HepG2 (cell line): ENCODE measurements around the gene DPM2. TPM values are rescaled to one million over a fixed set of nuclear protein-coding genes. Genes with fewer than 3 reads are reported as not detected.

Source experiments
- ATF7 ChIP-seq, 2 experiments: fragments of 450-650 bp in 1 of 2; sonication (generic) in 1 of 2; formaldehyde crosslinking in 1 of 2; IDR thresholded peaks; 2 replicates each; pipeline versions ENCODE4 v1.4.0 to v1.6.1; 2016 to 2020; ENCODE audit warnings: antibody characterized with exemption in 1 of 2, mild to moderate bottlenecking in 1 of 2, missing genetic modification reagents in 1 of 2
- KAT2B ChIP-seq: fragments of 150-350 bp; IDR thresholded peaks from 2 replicates; pipeline ENCODE4 v1.6.1; 2014; ENCODE audit warnings: low read depth, low read length, borderline replicate concordance
- KDM5B ChIP-seq: sonication (generic); formaldehyde crosslinking; IDR thresholded peaks from 2 replicates; pipeline ENCODE4 v1.4.0; 2020; ENCODE audit warnings: missing genetic modification reagents, mild to moderate bottlenecking, borderline replicate concordance
- KDM6A ChIP-seq: IDR thresholded peaks from 2 replicates; pipeline ENCODE4 v1.6.1; 2016; ENCODE audit warnings: low read depth
- MED8 ChIP-seq: sonication (generic); formaldehyde crosslinking; IDR thresholded peaks from 2 replicates; pipeline ENCODE4 v1.8.1; 2023; ENCODE audit warnings: mild to moderate bottlenecking, missing genetic modification reagents; ENCODE audit not compliant: insufficient replicate concordance
- NFKB2 ChIP-seq: sonication (generic); formaldehyde crosslinking; IDR thresholded peaks from 2 replicates; pipeline ENCODE4 v1.4.0; 2020; ENCODE audit warnings: missing genetic modification reagents, borderline replicate concordance
- PCBP1 ChIP-seq: fragments of 200-400 bp; formaldehyde crosslinking; IDR thresholded peaks from 2 replicates; pipeline ENCODE4 v1.6.1; 2017; ENCODE audit warnings: mild to moderate bottlenecking, low read depth, low read length, borderline replicate concordance
- RNF2 ChIP-seq: fragments of 450-650 bp; conservative IDR thresholded peaks from 2 replicates; pipeline ENCODE4 v1.6.1; 2016; ENCODE audit warnings: low read depth
- SRSF1 ChIP-seq: fragments of 200-400 bp; formaldehyde crosslinking; optimal IDR thresholded peaks from 2 replicates; pipeline ENCODE3; 2017; ENCODE audit warnings: mild to moderate bottlenecking, low read depth, low read length, moderate library complexity
- ZNF383 ChIP-seq: sonication (generic); formaldehyde crosslinking; IDR thresholded peaks from 2 replicates; pipeline ENCODE4 v1.4.0; 2020; ENCODE audit warnings: missing genetic modification reagents, mild to moderate bottlenecking, borderline replicate concordance
- ZNF577 ChIP-seq: sonication (generic); formaldehyde crosslinking; IDR thresholded peaks from 2 replicates; pipeline ENCODE4 v1.4.0; 2020; ENCODE audit warnings: mild to moderate bottlenecking, low read depth, missing genetic modification reagents, borderline replicate concordance
- ZNF768 ChIP-seq: sonication (generic); formaldehyde crosslinking; IDR thresholded peaks from 2 replicates; pipeline ENCODE4 v1.4.0; 2020; ENCODE audit warnings: missing genetic modification reagents
- polyA plus RNA-seq, 8 experiments: library from polyadenylated mRNA; depleted of rRNA in 3 of 8; stranded (reverse) in 7 of 8; unstranded in 1 of 8; fragments of >200 nt; fragmentation: Illumina TruSeq in 4 of 8; extraction: Trizol in 4 of 8; gene quantifications; 2 replicates each; pipeline versions ENCODE4 v1.2.1 to v1.2.3, GENCODE V29; 2011 to 2016; ENCODE audit warnings: low read depth in 4 of 8, missing spikeins in 1 of 8, mixed read lengths in 1 of 8; ENCODE audit not compliant: insufficient read depth in 1 of 8
- total RNA-seq, 5 experiments: library from RNA; depleted of rRNA; stranded (reverse); fragments of >200 nt; fragmentation: Illumina TruSeq; extraction: Trizol; gene quantifications; 2 replicates each; pipeline ENCODE4 v1.2.3, GENCODE V29; 2016; ENCODE audit warnings: low read depth in 1 of 5
- TF ChIP-seq, protein P1 (sequence below): sonication (generic); formaldehyde crosslinking; IDR thresholded peaks from 2 replicates; pipeline ENCODE4 v1.4.0; 2020; ENCODE audit warnings: missing genetic modification reagents
- TF ChIP-seq, protein P2 (sequence below): sonication (generic); formaldehyde crosslinking; IDR thresholded peaks from 2 replicates; pipeline ENCODE4 v1.5.0; 2020; ENCODE audit warnings: missing genetic modification reagents
- TF ChIP-seq, protein P3 (sequence below): sonication (generic); formaldehyde crosslinking; IDR thresholded peaks from 2 replicates; pipeline ENCODE4 v1.8.1; 2023; ENCODE audit warnings: mild to moderate bottlenecking, moderate library complexity, missing genetic modification reagents
- TF ChIP-seq, protein P4 (sequence below): sonication (generic); formaldehyde crosslinking; IDR thresholded peaks from 2 replicates; pipeline ENCODE4 v1.4.0; 2020; ENCODE audit warnings: mild to moderate bottlenecking, low read depth, missing genetic modification reagents
- TF ChIP-seq, protein P5 (sequence below), 2 experiments: IDR thresholded peaks; 2 replicates each; pipeline ENCODE4 v1.6.1; 2011 to 2012; ENCODE audit warnings: low read length in 2 of 2, borderline replicate concordance in 1 of 2, low read depth in 1 of 2, mild to moderate bottlenecking in 1 of 2, moderate library complexity in 1 of 2

Gene DPM2
- total and polyA plus RNA-seq, 2 of the 13 experiments (the other 11 are each of a cell fraction or from before 2014, with no cell fraction given) = 24.8 to 35.3 TPM

DNA sequence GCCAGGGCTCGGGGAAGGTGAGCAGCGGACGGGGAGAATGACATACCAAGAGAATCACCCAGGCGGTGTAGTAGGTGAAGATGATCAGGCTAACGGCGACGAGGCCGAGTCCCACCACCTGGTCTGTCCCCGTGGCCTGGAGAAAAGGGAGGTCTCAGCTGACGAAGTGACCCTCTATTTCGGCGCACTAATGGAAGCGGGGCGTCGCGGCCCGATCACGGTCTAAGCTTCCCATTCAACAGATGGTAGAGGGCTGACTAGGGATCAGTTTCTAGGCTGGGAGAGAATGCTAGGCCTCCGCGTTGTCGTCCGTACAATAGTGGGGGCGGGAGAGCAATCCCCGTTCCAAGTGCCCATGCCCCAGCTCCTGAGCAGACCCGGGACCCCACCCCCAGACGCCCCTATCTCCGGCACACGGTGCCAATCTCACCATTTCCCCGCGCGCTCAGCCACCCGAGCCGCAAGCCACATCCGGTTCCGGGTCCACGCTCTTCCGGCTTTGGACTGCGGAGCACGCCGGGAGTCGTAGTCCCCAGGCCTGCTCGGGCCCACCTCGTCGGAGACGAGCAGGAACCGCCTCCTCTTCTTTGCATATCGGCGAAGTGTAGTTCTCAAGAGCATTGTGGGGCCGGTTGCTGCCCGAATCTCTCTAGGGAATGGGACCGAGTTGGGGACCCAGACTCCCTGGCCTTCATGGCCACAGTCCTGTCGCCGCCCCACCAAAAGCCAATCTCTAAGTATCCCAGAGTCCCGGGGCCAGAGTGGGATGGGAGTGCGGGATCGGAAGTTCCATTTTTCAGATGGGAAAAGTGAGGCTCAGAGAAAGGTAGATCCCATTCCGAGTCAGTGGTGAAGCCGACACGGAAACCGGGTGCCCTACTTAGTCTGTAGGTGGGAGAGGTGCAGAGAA, at the start of gene DPM2 (continued):
- TF ChIP-seq ZNF383 (CRISPR knock-in tag) (no peak), ATF7 (IDR thresholded peaks at IDR 0.05) (no peak), ATF7 (CRISPR knock-in tag; IDR thresholded peaks at IDR 0.05) (no peak), KDM6A (CRISPR knock-in tag) (no peak), KDM5B (CRISPR knock-in tag) (peak; percentile 32; the same call in 1 of the 2 replicates), PCBP1 (peak; percentile 60; the same call in 1 of the 2 replicates), SRSF1 (peak; percentile 90), ZNF768 (CRISPR knock-in tag) (no peak), NFKB2 (CRISPR knock-in tag) (peak; percentile 56; the same call in 1 of the 2 replicates), RNF2 (no peak; the same call in 1 of the 2 replicates), KAT2B (no peak), MED8 (no peak), ZNF577 (CRISPR knock-in tag) (no peak)
- TF ChIP-seq, protein P1, sequence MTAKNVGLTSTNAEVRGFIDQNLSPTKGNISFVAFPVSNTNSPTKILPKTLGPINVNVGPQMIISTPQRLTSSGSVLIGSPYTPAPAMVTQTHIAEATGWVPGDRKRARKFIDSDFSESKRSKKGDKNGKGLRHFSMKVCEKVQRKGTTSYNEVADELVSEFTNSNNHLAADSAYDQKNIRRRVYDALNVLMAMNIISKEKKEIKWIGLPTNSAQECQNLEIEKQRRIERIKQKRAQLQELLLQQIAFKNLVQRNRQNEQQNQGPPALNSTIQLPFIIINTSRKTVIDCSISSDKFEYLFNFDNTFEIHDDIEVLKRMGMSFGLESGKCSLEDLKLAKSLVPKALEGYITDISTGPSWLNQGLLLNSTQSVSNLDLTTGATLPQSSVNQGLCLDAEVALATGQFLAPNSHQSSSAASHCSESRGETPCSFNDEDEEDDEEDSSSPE (CRISPR knock-in tag) = peak; percentile 84
- TF ChIP-seq, protein P2, sequence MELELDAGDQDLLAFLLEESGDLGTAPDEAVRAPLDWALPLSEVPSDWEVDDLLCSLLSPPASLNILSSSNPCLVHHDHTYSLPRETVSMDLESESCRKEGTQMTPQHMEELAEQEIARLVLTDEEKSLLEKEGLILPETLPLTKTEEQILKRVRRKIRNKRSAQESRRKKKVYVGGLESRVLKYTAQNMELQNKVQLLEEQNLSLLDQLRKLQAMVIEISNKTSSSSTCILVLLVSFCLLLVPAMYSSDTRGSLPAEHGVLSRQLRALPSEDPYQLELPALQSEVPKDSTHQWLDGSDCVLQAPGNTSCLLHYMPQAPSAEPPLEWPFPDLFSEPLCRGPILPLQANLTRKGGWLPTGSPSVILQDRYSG (CRISPR knock-in tag) = 0 out of 2 replicates have a peak, but pooled peaks have one; percentile 48
- TF ChIP-seq, protein P3, sequence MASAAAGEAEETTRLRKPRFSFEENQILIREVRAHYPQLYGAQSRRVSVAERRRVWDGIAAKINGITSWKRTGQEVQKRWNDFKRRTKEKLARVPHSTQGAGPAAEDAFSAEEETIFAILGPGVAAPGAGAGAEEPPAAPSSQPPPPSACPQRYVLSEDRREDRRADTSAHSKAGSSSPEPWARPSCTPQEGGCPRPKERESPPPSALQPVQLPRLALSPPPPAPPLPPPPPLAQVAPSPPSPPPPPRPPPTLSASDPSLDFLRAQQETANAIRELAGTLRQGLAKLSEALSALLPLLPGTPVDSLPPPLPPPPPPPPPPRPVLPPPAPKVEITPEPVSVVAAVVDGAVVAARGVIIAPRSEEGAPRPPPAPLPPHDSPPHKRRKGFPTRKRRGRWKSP = no peak
- TF ChIP-seq, protein P4, sequence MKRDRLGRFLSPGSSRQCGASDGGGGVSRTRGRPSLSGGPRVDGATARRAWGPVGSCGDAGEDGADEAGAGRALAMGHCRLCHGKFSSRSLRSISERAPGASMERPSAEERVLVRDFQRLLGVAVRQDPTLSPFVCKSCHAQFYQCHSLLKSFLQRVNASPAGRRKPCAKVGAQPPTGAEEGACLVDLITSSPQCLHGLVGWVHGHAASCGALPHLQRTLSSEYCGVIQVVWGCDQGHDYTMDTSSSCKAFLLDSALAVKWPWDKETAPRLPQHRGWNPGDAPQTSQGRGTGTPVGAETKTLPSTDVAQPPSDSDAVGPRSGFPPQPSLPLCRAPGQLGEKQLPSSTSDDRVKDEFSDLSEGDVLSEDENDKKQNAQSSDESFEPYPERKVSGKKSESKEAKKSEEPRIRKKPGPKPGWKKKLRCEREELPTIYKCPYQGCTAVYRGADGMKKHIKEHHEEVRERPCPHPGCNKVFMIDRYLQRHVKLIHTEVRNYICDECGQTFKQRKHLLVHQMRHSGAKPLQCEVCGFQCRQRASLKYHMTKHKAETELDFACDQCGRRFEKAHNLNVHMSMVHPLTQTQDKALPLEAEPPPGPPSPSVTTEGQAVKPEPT (CRISPR knock-in tag) = no peak
- TF ChIP-seq, protein P5, sequence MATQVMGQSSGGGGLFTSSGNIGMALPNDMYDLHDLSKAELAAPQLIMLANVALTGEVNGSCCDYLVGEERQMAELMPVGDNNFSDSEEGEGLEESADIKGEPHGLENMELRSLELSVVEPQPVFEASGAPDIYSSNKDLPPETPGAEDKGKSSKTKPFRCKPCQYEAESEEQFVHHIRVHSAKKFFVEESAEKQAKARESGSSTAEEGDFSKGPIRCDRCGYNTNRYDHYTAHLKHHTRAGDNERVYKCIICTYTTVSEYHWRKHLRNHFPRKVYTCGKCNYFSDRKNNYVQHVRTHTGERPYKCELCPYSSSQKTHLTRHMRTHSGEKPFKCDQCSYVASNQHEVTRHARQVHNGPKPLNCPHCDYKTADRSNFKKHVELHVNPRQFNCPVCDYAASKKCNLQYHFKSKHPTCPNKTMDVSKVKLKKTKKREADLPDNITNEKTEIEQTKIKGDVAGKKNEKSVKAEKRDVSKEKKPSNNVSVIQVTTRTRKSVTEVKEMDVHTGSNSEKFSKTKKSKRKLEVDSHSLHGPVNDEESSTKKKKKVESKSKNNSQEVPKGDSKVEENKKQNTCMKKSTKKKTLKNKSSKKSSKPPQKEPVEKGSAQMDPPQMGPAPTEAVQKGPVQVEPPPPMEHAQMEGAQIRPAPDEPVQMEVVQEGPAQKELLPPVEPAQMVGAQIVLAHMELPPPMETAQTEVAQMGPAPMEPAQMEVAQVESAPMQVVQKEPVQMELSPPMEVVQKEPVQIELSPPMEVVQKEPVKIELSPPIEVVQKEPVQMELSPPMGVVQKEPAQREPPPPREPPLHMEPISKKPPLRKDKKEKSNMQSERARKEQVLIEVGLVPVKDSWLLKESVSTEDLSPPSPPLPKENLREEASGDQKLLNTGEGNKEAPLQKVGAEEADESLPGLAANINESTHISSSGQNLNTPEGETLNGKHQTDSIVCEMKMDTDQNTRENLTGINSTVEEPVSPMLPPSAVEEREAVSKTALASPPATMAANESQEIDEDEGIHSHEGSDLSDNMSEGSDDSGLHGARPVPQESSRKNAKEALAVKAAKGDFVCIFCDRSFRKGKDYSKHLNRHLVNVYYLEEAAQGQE (IDR thresholded peaks at IDR 0.05; ENCODE audit: borderline replicate concordance in 1 of 2, low read depth in 1 of 2, low read length in 2 of 2) = no peak
